BE2C (cell line): ENCODE measurements around the gene NAPSA.

Experiments
- DNase-seq: peaks from one replicate; pipeline ENCODE4 v3.0.0-alpha.2; 2020
- H3K27me3 ChIP-seq: fragments of 250-450 bp; sonication (Bioruptor Pico); 2 replicates; pipeline ENCODE4 v1.5.1; 2020; ENCODE audit warnings: mild to moderate bottlenecking
- H3K36me3 ChIP-seq: fragments of 250-450 bp; sonication (Bioruptor Pico); 2 replicates; pipeline ENCODE4 v1.5.1; 2020; ENCODE audit warnings: mild to moderate bottlenecking
- H3K4me1 ChIP-seq: fragments of 250-450 bp; sonication (Bioruptor Pico); 2 replicates; pipeline ENCODE4 v1.5.1; 2020
- H3K4me3 ChIP-seq: 2 replicates; pipeline ENCODE4 v1.5.1; 2011; ENCODE audit warnings: low read depth, low read length
- H3K9me3 ChIP-seq: fragments of 250-450 bp; sonication (Bioruptor Pico); 2 replicates; pipeline ENCODE4 v1.5.1; 2020
- CTCF ChIP-seq: IDR thresholded peaks from 2 replicates; pipeline ENCODE4 v1.5.1; 2012; ENCODE audit warnings: mild to moderate bottlenecking, low read depth, low read length

NAPSA gene

GRCh38 chr19:50387176-50387867, 21.9 kb upstream of the NAPSA start:
- H3K4me3 ChIP-seq, result no peak overlapping the region
- no peaks in the 10 kb centered on the region for H3K4me1 ChIP-seq
- no peaks in the 10 kb centered on the region for H3K27me3 ChIP-seq
- no peak for TF ChIP-seq CTCF
- H3K36me3 ChIP-seq, result peaks cover 35% of the 10 kb centered on the region
- H3K9me3 ChIP-seq, result no peaks in the 10 kb centered on the region; the same call in 1 of the 2 replicates
- no peak for DNase-seq

GRCh38 chr19:50384685-50385535, 19.5 kb upstream of the NAPSA start:
- Histone ChIP-seq H3K4me1 (no peaks in the 10 kb centered on the region), H3K9me3 (no peaks in the 10 kb centered on the region), H3K27me3 (no peaks in the 10 kb centered on the region), H3K4me3 (peak overlapping the region; percentile 92), H3K36me3 (peaks cover 30% of the 10 kb centered on the region)
- no peak for DNase-seq
- no peak for TF ChIP-seq CTCF

- no peaks in the 10 kb centered on the region for H3K9me3 ChIP-seq
- H3K36me3 ChIP-seq, result peaks cover 36% of the 10 kb centered on the region
- H3K4me3 ChIP-seq, result peak within 1 kb of the TSS; percentile 92
- TF ChIP-seq CTCF, result no peak
- peak; percentile 99 for DNase-seq
- no peaks in the 10 kb centered on the region for H3K4me1 ChIP-seq
- H3K27me3 ChIP-seq, result no peaks in the 10 kb centered on the region
Observed at GRCh38 chr19:50383852-50384684, 18.6 kb upstream of the NAPSA start, which contains the start of gene POLD1. TSS of gene POLD1 (plus strand) at chr19:50384347. CDS start at chr19:50398852, 14,505 bp downstream.

GRCh38 chr19:50383001-50383851, 17.8 kb upstream of the NAPSA start:
- Histone ChIP-seq H3K27me3 (no peaks in the 10 kb centered on the region), H3K4me3 (peak overlapping the region; percentile 92), H3K4me1 (no peaks in the 10 kb centered on the region), H3K36me3 (peaks cover 45% of the 10 kb centered on the region), H3K9me3 (no peaks in the 10 kb centered on the region)
- TF ChIP-seq CTCF, result no peak
- DNase-seq, result peak; percentile 12

GRCh38 chr19:50381881-50382729, 16.7 kb upstream of the NAPSA start:
- no peak for TF ChIP-seq CTCF
- H3K4me1 ChIP-seq, result no peaks in the 10 kb centered on the region
- no peak overlapping the region for H3K4me3 ChIP-seq
- peaks cover 45% of the 10 kb centered on the region for H3K36me3 ChIP-seq
- DNase-seq, result peak; percentile 10
- no peaks in the 10 kb centered on the region for H3K27me3 ChIP-seq
- no peaks in the 10 kb centered on the region for H3K9me3 ChIP-seq
